H1 (cell line): ENCODE measurements around the gene MRPL17. TPM values are rescaled to one million over a fixed set of nuclear protein-coding genes. Genes with fewer than 3 reads are reported as not detected.

ENCODE experiments used
- CTCF ChIA-PET: fragments of 300-600 bp; sonication (Branson Sonifier 250); formaldehyde crosslinking; loops from one replicate; lab custom pipeline; 2021; ENCODE audit not compliant: partially characterized antibody; lab: Charles Lee
- POLR2A ChIA-PET: fragments of 300-600 bp; sonication (Branson Sonifier 250); formaldehyde crosslinking; loops from one replicate; lab custom pipeline; 2021; ENCODE audit warnings: inconsistent platforms; ENCODE audit not compliant: partially characterized antibody; lab: Charles Lee
- DNase-seq, 2 experiments: peaks; one replicate each; pipeline versions ENCODE4 v3.0.0 to v3.0.0-alpha.2; 2010 to 2022; ENCODE audit warnings: low spot score in 2 of 2, low read depth in 1 of 2, mixed read lengths in 1 of 2
- FAIRE-seq: peaks from 2 replicates; lab custom pipeline; 2011; peaks lifted over from hg19 to GRCh38; lab: Jason Lieb, UNC
- H2AFZ ChIP-seq: 2 replicates; pipeline ENCODE4 v1.8.1; 2012; ENCODE audit warnings: low read length, inconsistent platforms
- H2AK5ac ChIP-seq: 2 replicates; pipeline ENCODE4 v1.6.1; 2013; ENCODE audit warnings: low read depth, low read length
- H2BK120ac ChIP-seq: replicated peaks from 2 replicates; pipeline ENCODE3; 2013; ENCODE audit warnings: low read depth, low read length, inconsistent platforms
- H2BK12ac ChIP-seq: 2 replicates; pipeline ENCODE4 v1.6.1; 2013; ENCODE audit warnings: low read depth, low read length
- H2BK15ac ChIP-seq: 2 replicates; pipeline ENCODE4 v1.6.1; 2013; ENCODE audit warnings: low read length
- H2BK20ac ChIP-seq: 2 replicates; pipeline ENCODE4 v1.6.1; 2013; ENCODE audit warnings: low read length
- H2BK5ac ChIP-seq: 2 replicates; pipeline ENCODE4 v1.6.1; 2013; ENCODE audit warnings: low read depth, low read length
- H3K14ac ChIP-seq: 2 replicates; pipeline ENCODE4 v1.6.1; 2013; ENCODE audit warnings: inconsistent platforms; ENCODE audit not compliant: insufficient read length
- H3K18ac ChIP-seq: 2 replicates; pipeline ENCODE4 v1.6.1; 2013; ENCODE audit warnings: low read length; ENCODE audit errors: extremely low read depth
- H3K23ac ChIP-seq: 2 replicates; pipeline ENCODE4 v1.6.1; 2013; ENCODE audit warnings: inconsistent platforms; ENCODE audit not compliant: insufficient read length
- H3K23me2 ChIP-seq: 2 replicates; pipeline ENCODE4 v1.6.1; 2013; ENCODE audit warnings: low read depth, low read length
- H3K27ac ChIP-seq: 2 replicates; pipeline ENCODE4 v1.6.1; 2011; ENCODE audit warnings: low read depth, low read length, inconsistent platforms
- H3K27me3 ChIP-seq, 4 experiments: replicated peaks in 1 of 4; 1 replicate in 1 of 4; 2 replicates in 3 of 4; pipeline versions ENCODE4 v1.6.1 to v1.8.1; 2011 to 2013; ENCODE audit warnings: low read length in 3 of 4, mild to moderate bottlenecking in 3 of 4, inconsistent platforms in 2 of 4, mixed read lengths in 2 of 4, moderate library complexity in 1 of 4; ENCODE audit not compliant: control insufficient read depth in 3 of 4, insufficient read depth in 3 of 4; ENCODE audit errors: extremely low read depth in 1 of 4
- H3K36me3 ChIP-seq, 4 experiments: 2 replicates each; pipeline versions ENCODE4 v1.6.1 to v1.8.1; 2011 to 2013; ENCODE audit warnings: mild to moderate bottlenecking in 4 of 4, low read length in 3 of 4, moderate library complexity in 2 of 4, control low read depth in 1 of 4, inconsistent platforms in 1 of 4; ENCODE audit not compliant: insufficient read depth in 4 of 4, control insufficient read depth in 2 of 4
- H3K4ac ChIP-seq: replicated peaks from 2 replicates; pipeline ENCODE3; 2013; ENCODE audit warnings: low read length, low read depth, mixed read lengths, inconsistent platforms; ENCODE audit not compliant: insufficient read length
- H3K4me1 ChIP-seq, 4 experiments: replicated peaks in 1 of 4; 1 replicate in 1 of 4; 2 replicates in 3 of 4; pipeline versions ENCODE4 v1.6.1 to v1.8.1; 2011 to 2013; ENCODE audit warnings: low read length in 3 of 4, inconsistent platforms in 2 of 4, mixed read lengths in 1 of 4; ENCODE audit not compliant: insufficient read depth in 4 of 4, control insufficient read depth in 3 of 4
- H3K4me2 ChIP-seq, 2 experiments: 2 replicates each; pipeline versions ENCODE4 v1.6.1 to v1.8.1; 2011 to 2013; ENCODE audit warnings: low read depth in 2 of 2, low read length in 2 of 2, control low read depth in 1 of 2, inconsistent platforms in 1 of 2, mild to moderate bottlenecking in 1 of 2; ENCODE audit not compliant: insufficient read depth in 1 of 2
- H3K4me3 ChIP-seq, 4 experiments: fragments of 200-600, 300-600 bp in 1 of 4; sonication (generic), shearing (Covaris generic), sonication (Bioruptor Twin) in 1 of 4; 2 replicates each; pipeline versions ENCODE4 v1.5.1 to v1.8.1; 2011 to 2016; ENCODE audit warnings: low read length in 4 of 4, low read depth in 3 of 4, control low read depth in 2 of 4, inconsistent platforms in 2 of 4, mild to moderate bottlenecking in 2 of 4, mixed read lengths in 1 of 4, moderate library complexity in 1 of 4; ENCODE audit not compliant: insufficient read depth in 2 of 4; ENCODE audit errors: extremely low read depth in 1 of 4
- H3K56ac ChIP-seq: replicated peaks from 2 replicates; pipeline ENCODE3; 2013; ENCODE audit warnings: low read depth, mild to moderate bottlenecking, mixed read lengths, low read length, inconsistent platforms; ENCODE audit not compliant: insufficient read length
- H3K79me1 ChIP-seq: 2 replicates; pipeline ENCODE4 v1.6.1; 2013; ENCODE audit warnings: low read depth, low read length, control low read depth
- H3K79me2 ChIP-seq, 2 experiments: 2 replicates each; pipeline versions ENCODE4 v1.6.1 to v1.8.1; 2012 to 2013; ENCODE audit warnings: low read length in 2 of 2, mild to moderate bottlenecking in 2 of 2, inconsistent platforms in 1 of 2; ENCODE audit not compliant: insufficient read depth in 2 of 2, control insufficient read depth in 1 of 2
- H3K9ac ChIP-seq, 4 experiments: replicated peaks in 1 of 4; 1 replicate in 1 of 4; 2 replicates in 3 of 4; pipeline versions ENCODE4 v1.6.1 to v1.8.1; 2011 to 2013; ENCODE audit warnings: low read depth in 3 of 4, low read length in 3 of 4, control low read depth in 2 of 4, mild to moderate bottlenecking in 2 of 4, moderate library complexity in 2 of 4, inconsistent platforms in 1 of 4; ENCODE audit errors: extremely low read depth in 1 of 4
- H3K9me3 ChIP-seq, 2 experiments: 2 replicates each; pipeline versions ENCODE4 v1.6.1 to v1.8.1; 2012 to 2013; ENCODE audit warnings: mild to moderate bottlenecking in 2 of 2, moderate library complexity in 2 of 2, control low read depth in 1 of 2, inconsistent platforms in 1 of 2, low read depth in 1 of 2, low read length in 1 of 2, mixed read lengths in 1 of 2; ENCODE audit not compliant: insufficient read depth in 2 of 2
- H4K20me1 ChIP-seq, 2 experiments: replicated peaks in 1 of 2; 2 replicates each; pipeline versions ENCODE3 to v1.8.1; 2011 to 2013; ENCODE audit warnings: inconsistent platforms in 2 of 2, low read length in 2 of 2, mild to moderate bottlenecking in 1 of 2; ENCODE audit not compliant: insufficient read depth in 2 of 2, control insufficient read depth in 1 of 2
- H4K5ac ChIP-seq: 2 replicates; pipeline ENCODE4 v1.6.1; 2013; ENCODE audit warnings: low read length, low read depth, mixed read lengths, inconsistent platforms; ENCODE audit not compliant: insufficient read length
- H4K8ac ChIP-seq: 2 replicates; pipeline ENCODE4 v1.8.0; 2013; ENCODE audit warnings: mild to moderate bottlenecking, moderate library complexity, low read length, inconsistent platforms; ENCODE audit not compliant: insufficient read depth; ENCODE audit errors: extremely low read depth
- H4K91ac ChIP-seq: replicated peaks from 2 replicates; pipeline ENCODE3; 2013; ENCODE audit warnings: low read length, mixed read lengths, inconsistent platforms; ENCODE audit not compliant: insufficient read length
- FOSL1 ChIP-seq: IDR thresholded peaks from 2 replicates; pipeline ENCODE4 v1.6.1; 2011; ENCODE audit warnings: mild to moderate bottlenecking, low read depth, low read length, moderate library complexity; ENCODE audit not compliant: insufficient read depth
- HDAC2 ChIP-seq, 2 experiments: fragments of 300-600 bp in 1 of 2; sonication (generic) in 1 of 2; IDR thresholded peaks; 2 replicates each; pipeline ENCODE4 v1.6.1; 2011 to 2012; ENCODE audit warnings: low read depth in 2 of 2, low read length in 2 of 2, mild to moderate bottlenecking in 2 of 2, moderate library complexity in 2 of 2, borderline replicate concordance in 1 of 2, inconsistent platforms in 1 of 2
- HDAC6 ChIP-seq: IDR thresholded peaks from one replicate; pipeline ENCODE4 v1.7.1; 2012; ENCODE audit warnings: low read depth, mild to moderate bottlenecking, inconsistent platforms, low read length, moderate library complexity
- KDM5A ChIP-seq: fragments of 200-600 bp; IDR thresholded peaks from 2 replicates; pipeline ENCODE4 v1.7.1; 2012; ENCODE audit warnings: mild to moderate bottlenecking, low read length, inconsistent platforms, mixed read lengths
- POU5F1 ChIP-seq: IDR thresholded peaks from 2 replicates; pipeline ENCODE4 v1.6.1; 2011; ENCODE audit warnings: low read depth, mild to moderate bottlenecking, low read length, moderate library complexity
- RNF2 ChIP-seq: fragments of 200-900, 300-1000 bp; sonication (generic); IDR thresholded peaks from 2 replicates; pipeline ENCODE4 v1.7.1; 2016; ENCODE audit warnings: borderline replicate concordance, low read depth, mild to moderate bottlenecking, antibody characterized with exemption, low read length; ENCODE audit not compliant: poor library complexity, severe bottlenecking; ENCODE audit errors: missing control alignments
- WGBS, 2 experiments: shearing (Covaris generic) in 1 of 2; methylation state at CpG; one replicate each; pipeline versions ENCODE4 v1.1.6 to v1.1.7; 2013 to 2015; ENCODE audit warnings: low lambda C conversion rate in 2 of 2, mixed read lengths in 2 of 2, inconsistent platforms in 1 of 2, low coverage in 1 of 2, missing lambda C conversion rate in 1 of 2; ENCODE audit not compliant: insufficient replicate concordance in 2 of 2, insufficient coverage in 1 of 2, insufficient read length in 1 of 2; ENCODE audit errors: extremely low coverage in 1 of 2, missing lambda C conversion rate in 1 of 2; 5-methylcytosine and 5-hydroxymethylcytosine counted together
- polyA plus RNA-seq, 7 experiments: library from polyadenylated mRNA; depleted of rRNA in 3 of 7; stranded (reverse) in 5 of 7; unstranded in 2 of 7; fragments of >200 nt in 5 of 7; fragments of 200-250 nt in 2 of 7; gene quantifications; 1 replicate in 5 of 7; 2 replicates in 1 of 7; 4 replicates in 1 of 7; pipeline versions ENCODE4 v1.2.1 to v1.2.3, GENCODE V29; 2011 to 2013; ENCODE audit warnings: missing spikeins in 2 of 7, mixed read lengths in 2 of 7
- total RNA-seq: library from RNA; stranded (reverse); fragmentation: NEBNext Ultra II Directional; extraction: Animal tissue kit (Norgen Biotek cat#: 25700); gene quantifications from 2 replicates; pipeline ENCODE4 v1.2.1, GENCODE V29; 2021

MRPL17 gene
- total and polyA plus RNA-seq, 2 of the 8 experiments (the other 6 are each of a cell fraction or from before 2014, with no cell fraction given): 55.7 to 70.5 TPM

DNA sequence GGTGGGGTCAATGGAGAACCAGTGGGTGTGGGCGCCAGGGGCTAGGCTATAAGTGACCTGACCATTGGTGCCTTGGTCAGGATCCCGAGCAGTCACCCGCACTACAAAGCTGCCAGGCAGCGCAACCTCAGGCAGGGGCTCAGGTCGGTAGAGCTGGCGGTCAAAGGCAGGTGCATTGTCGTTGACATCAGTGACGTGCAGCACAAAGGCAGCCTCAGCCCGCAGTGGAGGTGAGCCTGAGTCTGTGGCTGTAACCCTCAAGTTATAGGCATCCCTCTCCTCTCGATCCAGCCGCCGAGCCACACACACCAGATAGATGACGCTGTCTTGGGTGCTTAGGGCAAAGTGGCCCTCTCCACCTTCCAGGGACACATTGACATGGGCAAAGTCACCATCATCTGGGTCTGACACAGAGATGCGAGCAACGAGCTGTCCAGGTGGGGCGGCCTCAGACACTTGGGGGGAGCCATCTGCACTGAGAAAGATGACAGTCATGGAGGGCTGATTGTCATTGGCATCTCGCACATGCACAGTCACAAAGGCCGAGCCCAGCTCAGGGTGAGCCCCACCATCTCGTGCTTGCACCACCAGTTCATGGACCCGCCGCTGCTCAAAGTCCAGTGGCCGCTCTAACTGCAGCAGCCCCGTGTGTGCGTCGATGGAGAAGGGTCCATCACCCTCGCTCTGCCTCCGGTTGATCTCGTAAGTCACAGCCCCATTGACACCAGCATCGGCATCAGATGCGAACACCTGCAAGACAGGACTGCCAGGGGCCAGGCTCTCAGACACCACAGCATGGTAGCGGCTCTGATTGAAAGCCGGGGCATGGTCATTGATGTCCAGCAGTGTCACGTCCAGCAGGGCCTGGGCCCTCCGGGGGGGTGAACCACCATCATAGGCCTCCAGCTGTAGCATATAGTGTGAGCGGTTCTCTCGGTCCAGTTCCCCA is 42.8 kb downstream of the MRPL17 start:
- Histone ChIP-seq H3K4me2 (no peak overlapping the region), H2AFZ (no peak overlapping the region), H3K27ac (no peak overlapping the region), H3K27me3 (no peaks in the 10 kb centered on the region; a peak in 1 of 7 replicates), H3K79me1 (no peaks in the 10 kb centered on the region), H3K4ac (no peak overlapping the region), H3K56ac (no peak overlapping the region), H3K4me3 (no peak overlapping the region), H4K8ac (no peak overlapping the region), H4K20me1 (peaks cover 0 to 2% of the 10 kb centered on the region in 2 experiments), H2BK5ac (no peak overlapping the region), H3K4me1 (no peaks in the 10 kb centered on the region), H3K9me3 (no peaks in the 10 kb centered on the region), H3K79me2 (no peaks in the 10 kb centered on the region), H3K36me3 (no peaks in the 10 kb centered on the region; a peak in 1 of 8 replicates), H4K5ac (no peak overlapping the region), H2BK15ac (no peak overlapping the region), H2BK20ac (no peak overlapping the region), H3K14ac (no peak overlapping the region), H2BK120ac (no peak overlapping the region), H2AK5ac (0 out of 2 replicates have a peak overlapping the region, but pooled peaks have one; percentile 44), H3K18ac (no peak overlapping the region), H4K91ac (no peak overlapping the region), H3K9ac (no peak overlapping the region; a peak in 1 of 7 replicates), H2BK12ac (no peak overlapping the region), H3K23me2 (no peaks in the 10 kb centered on the region), H3K23ac (no peak overlapping the region)
- ChIA-PET POLR2A (no interaction called here), CTCF (interaction anchor here (1.1 to 2.7 kb wide), 5 partner anchors 8 to 109 kb away, joined by 3 to 10 read pairs (median 3); no protein-coding TSS in a partner anchor)
- DNase-seq (no peak), FAIRE-seq (no peak)
- 90% methylated on average over 36 of the region's 36 CpGs; no CpG with 5 or more reads in 1 of the 2 experiments for WGBS, 2 experiments
- TF ChIP-seq POU5F1: no peak
- TF ChIP-seq KDM5A: no peak
- no peak for TF ChIP-seq FOSL1
- no peak for TF ChIP-seq HDAC2 (IDR thresholded peaks at IDR 0.05; ENCODE audit: borderline replicate concordance in 1 of 2, low read depth in 2 of 2, low read length in 2 of 2)
- TF ChIP-seq RNF2: no peak
- TF ChIP-seq HDAC6: no peak
